IMR-90 (cell line): ENCODE measurements around the gene OAS3. TPM values are rescaled to one million over a fixed set of nuclear protein-coding genes. Genes with fewer than 3 reads are reported as not detected.

Source experiments
- ATAC-seq: fragments of 200-7000 bp; cut with Tn5 transposase; 2 replicates; pipeline ENCODE4 v1.9.1; 2020; ENCODE audit warnings: low read depth, mild to moderate bottlenecking, moderate library complexity
- BruUV-seq: library from RNA; stranded (reverse); fragments of 400-500 nt; replicated peaks from 2 replicates; lab custom pipeline; 2021; lab: Mats Ljungman, UMichigan
- CTCF ChIA-PET: fragments of 300-600 bp; formaldehyde crosslinking; extraction: SDS; loops from one replicate; lab custom pipeline; 2021; ENCODE audit warnings: antibody characterized with exemption; lab: Yijun Ruan, JAX
- POLR2A ChIA-PET: fragments of 300-600 bp; sonication (Branson Sonifier 250); formaldehyde crosslinking; loops from one replicate; lab custom pipeline; 2022; ENCODE audit warnings: antibody characterized with exemption; ENCODE audit not compliant: unreplicated experiment; lab: Charles Lee
- DNase-seq: peaks from one replicate; pipeline ENCODE4 v3.0.0; 2013
- H2AFZ ChIP-seq: replicated peaks from 2 replicates; pipeline ENCODE3; 2013; ENCODE audit warnings: low read length, mild to moderate bottlenecking; ENCODE audit not compliant: poor library complexity
- H2AK5ac ChIP-seq: 2 replicates; pipeline ENCODE4 v1.6.1; 2013; ENCODE audit warnings: low read depth, low read length, inconsistent platforms
- H2AK9ac ChIP-seq: replicated peaks from 2 replicates; pipeline ENCODE3; 2013; ENCODE audit warnings: mild to moderate bottlenecking, low read depth, low read length, moderate library complexity; ENCODE audit not compliant: poor library complexity
- H2BK120ac ChIP-seq: 2 replicates; pipeline ENCODE4 v1.6.1; 2013; ENCODE audit warnings: low read depth, low read length, inconsistent platforms
- H2BK15ac ChIP-seq: 3 replicates; pipeline ENCODE4 v1.6.1; 2013; ENCODE audit warnings: low read depth, low read length, inconsistent platforms
- H2BK20ac ChIP-seq: 2 replicates; pipeline ENCODE4 v1.6.1; 2013; ENCODE audit warnings: low read depth, mild to moderate bottlenecking, inconsistent platforms, low read length, moderate library complexity
- H2BK5ac ChIP-seq: 2 replicates; pipeline ENCODE4 v1.6.1; 2013; ENCODE audit warnings: mild to moderate bottlenecking, low read depth, low read length, inconsistent platforms; ENCODE audit not compliant: poor library complexity, severe bottlenecking
- H3K14ac ChIP-seq: replicated peaks from 2 replicates; pipeline ENCODE4 v1.6.1; 2013; ENCODE audit warnings: low read depth, low read length, inconsistent platforms
- H3K18ac ChIP-seq: 2 replicates; pipeline ENCODE4 v1.6.1; 2013; ENCODE audit warnings: low read depth, low read length, control low read depth
- H3K23ac ChIP-seq: 2 replicates; pipeline ENCODE4 v1.6.1; 2013; ENCODE audit warnings: low read depth, low read length, inconsistent platforms
- H3K27ac ChIP-seq: 2 replicates; pipeline ENCODE4 v1.5.1; 2013; ENCODE audit warnings: mild to moderate bottlenecking, control low read depth, low read length; ENCODE audit not compliant: insufficient read depth
- H3K27me3 ChIP-seq: 2 replicates; pipeline ENCODE4 v1.6.1; 2013; ENCODE audit warnings: low read length; ENCODE audit not compliant: control insufficient read depth, insufficient read depth
- H3K36me3 ChIP-seq: 2 replicates; pipeline ENCODE4 v1.6.1; 2013; ENCODE audit warnings: low read length, mixed read lengths; ENCODE audit not compliant: control insufficient read depth, insufficient read depth
- H3K4ac ChIP-seq: 2 replicates; pipeline ENCODE4 v1.6.1; 2013; ENCODE audit warnings: low read depth, low read length, inconsistent platforms
- H3K4me1 ChIP-seq: 2 replicates; pipeline ENCODE4 v1.6.1; 2013; ENCODE audit warnings: low read length, mixed read lengths; ENCODE audit not compliant: control insufficient read depth, insufficient read depth
- H3K4me2 ChIP-seq: 2 replicates; pipeline ENCODE4 v1.6.1; 2013; ENCODE audit warnings: low read depth, mild to moderate bottlenecking, control low read depth, low read length, moderate library complexity
- H3K4me3 ChIP-seq: 2 replicates; pipeline ENCODE4 v1.5.1; 2013; ENCODE audit warnings: low read depth, mild to moderate bottlenecking, control low read depth, low read length, moderate library complexity; ENCODE audit not compliant: insufficient read depth
- H3K56ac ChIP-seq: 2 replicates; pipeline ENCODE4 v1.6.1; 2013; ENCODE audit warnings: low read length, inconsistent platforms; ENCODE audit not compliant: insufficient read depth; ENCODE audit errors: extremely low read depth
- H3K79me1 ChIP-seq, 2 experiments: 2 replicates each; pipeline ENCODE4 v1.6.1; 2013; ENCODE audit warnings: low read length in 2 of 2, inconsistent platforms in 1 of 2, low read depth in 1 of 2
- H3K9ac ChIP-seq: 2 replicates; pipeline ENCODE4 v1.6.1; 2013; ENCODE audit warnings: low read depth, low read length, control low read depth
- H3K9me1 ChIP-seq: 2 replicates; pipeline ENCODE4 v1.6.1; 2013; ENCODE audit warnings: low read length, inconsistent platforms; ENCODE audit not compliant: insufficient read depth
- H3K9me3 ChIP-seq: 2 replicates; pipeline ENCODE4 v1.6.1; 2013; ENCODE audit warnings: low read length; ENCODE audit not compliant: control insufficient read depth, insufficient read depth
- H4K20me1 ChIP-seq: 2 replicates; pipeline ENCODE4 v1.6.1; 2013; ENCODE audit warnings: low read length, inconsistent platforms; ENCODE audit not compliant: insufficient read depth
- H4K5ac ChIP-seq: 2 replicates; pipeline ENCODE4 v1.6.1; 2013; ENCODE audit warnings: mild to moderate bottlenecking, low read depth, low read length, control low read depth
- H4K8ac ChIP-seq, 2 experiments: 2 replicates each; pipeline ENCODE4 v1.6.1; 2013; ENCODE audit warnings: low read depth in 2 of 2, low read length in 2 of 2, control low read depth in 1 of 2, inconsistent platforms in 1 of 2
- H4K91ac ChIP-seq: 2 replicates; pipeline ENCODE4 v1.6.1; 2013; ENCODE audit warnings: low read depth, low read length, inconsistent platforms; ENCODE audit not compliant: insufficient read depth
- CEBPB ChIP-seq: IDR thresholded peaks from 2 replicates; pipeline ENCODE4 v1.6.1; 2012; ENCODE audit warnings: low read depth, low read length, improper control_type of control experiment
- ELK1 ChIP-seq: fragments of 150-350 bp; IDR thresholded peaks from 2 replicates; pipeline ENCODE4 v1.6.1; 2016; ENCODE audit warnings: low read depth, mild to moderate bottlenecking, low read length, moderate library complexity, borderline replicate concordance
- MAFK ChIP-seq: IDR thresholded peaks from 2 replicates; pipeline ENCODE4 v1.6.1; 2012; ENCODE audit warnings: low read depth, low read length, improper control_type of control experiment
- POLR2A ChIP-seq: IDR thresholded peaks from 2 replicates; pipeline ENCODE4 v1.6.1; 2012; ENCODE audit warnings: mild to moderate bottlenecking, low read depth, low read length
- RCOR1 ChIP-seq: IDR thresholded peaks from 2 replicates; pipeline ENCODE4 v1.6.1; 2012; ENCODE audit warnings: mild to moderate bottlenecking, low read length, improper control_type of control experiment; ENCODE audit not compliant: insufficient replicate concordance
- SMC3 ChIP-seq: fragments of 150-350 bp; IDR thresholded peaks from 2 replicates; pipeline ENCODE4 v1.6.1; 2016; ENCODE audit warnings: low read depth, mild to moderate bottlenecking, antibody characterized with exemption, low read length, moderate library complexity
- USF2 ChIP-seq: fragments of 150-350 bp; IDR thresholded peaks from 2 replicates; pipeline ENCODE4 v1.6.1; 2017; ENCODE audit warnings: mild to moderate bottlenecking, antibody characterized with exemption, low read length, low read depth
- WGBS, 2 experiments: methylation state at CpG; one replicate each; pipeline versions ENCODE4 v1.1.5 to v1.1.7; 2013; ENCODE audit warnings: missing lambda C conversion rate in 2 of 2; ENCODE audit not compliant: insufficient read length in 1 of 2; ENCODE audit errors: extremely low coverage in 2 of 2; 5-methylcytosine and 5-hydroxymethylcytosine counted together
- dilution Hi-C: fragments of 300-500 bp; cut with HindIII; formaldehyde crosslinking; loops from one replicate; pipeline ENCODE4 v1.14.3; 2018; ENCODE audit warnings: low sequenced_read_pairs; ENCODE audit not compliant: unreplicated experiment
- in situ Hi-C: fragments of 300-500 bp; cut with MboI; formaldehyde crosslinking; loops from 3 replicates; pipeline ENCODE4 v1.14.3; 2019; ENCODE audit warnings: low sequenced_read_pairs, inconsistent platforms, mixed read lengths
- intact Hi-C: fragments of 100-400 bp; cut with micrococcal nuclease; formaldehyde crosslinking; loops from 2 replicates; pipeline ENCODE4 v1.10.0; 2022
- polyA plus RNA-seq, 3 experiments: library from polyadenylated mRNA; depleted of rRNA; stranded (reverse); fragments of >200 nt; gene quantifications; 2 replicates each; pipeline ENCODE4 v1.2.3, GENCODE V29; 2012; ENCODE audit warnings: low replicate concordance in 1 of 3
- total RNA-seq: library from RNA; depleted of rRNA; stranded (reverse); fragments of >200 nt; gene quantifications from 2 replicates; pipeline ENCODE4 v1.2.3, GENCODE V29; 2012

Gene OAS3
- total and polyA plus RNA-seq, 2 of the 4 experiments (the other 2 are of a cell fraction), result 4.1 to 7.8 TPM

- H2AK5ac ChIP-seq, result no peak overlapping the region
- no peaks in the 10 kb centered on the region for H3K9me3 ChIP-seq
- intact Hi-C loops (no loop called here), dilution Hi-C loops (no loop called here), in situ Hi-C loops (no loop called here)
- H3K4me3 ChIP-seq, result no peak overlapping the region
- no peaks in the 10 kb centered on the region for H3K79me1 ChIP-seq
- ChIA-PET POLR2A (no interaction called here), CTCF (interaction anchor here (0.6 to 0.9 kb wide), 2 partner anchors 8 to 138 kb away, joined by 3 read pairs; no protein-coding TSS in a partner anchor)
- no peak overlapping the region for H2BK15ac ChIP-seq
- no peaks in the 10 kb centered on the region for H3K4me1 ChIP-seq
- no peaks in the 10 kb centered on the region for H3K9me1 ChIP-seq
- no peak overlapping the region for H3K14ac ChIP-seq
- no peak for ATAC-seq
- no peaks in the 10 kb centered on the region for H3K36me3 ChIP-seq
- WGBS, 2 experiments, result no CpG with 5 or more reads among the region's 2 CpGs
- H3K4ac ChIP-seq, result no peak overlapping the region
- H4K8ac ChIP-seq, result no peak overlapping the region
- H3K27me3 ChIP-seq, result no peaks in the 10 kb centered on the region
- H2BK20ac ChIP-seq, result no peak overlapping the region
- H4K5ac ChIP-seq, result no peak overlapping the region
- H2AK9ac ChIP-seq, result no peak overlapping the region
- BruUV-seq, result no TSS peak
- H2BK5ac ChIP-seq, result no peak overlapping the region
- no peak overlapping the region for H3K27ac ChIP-seq
- H2BK120ac ChIP-seq, result no peak overlapping the region
- no peak for DNase-seq
- H4K20me1 ChIP-seq, result no peaks in the 10 kb centered on the region
- H3K56ac ChIP-seq, result no peak overlapping the region
- H4K91ac ChIP-seq, result no peak overlapping the region
- no peak overlapping the region for H3K18ac ChIP-seq
- no peak overlapping the region for H2AFZ ChIP-seq
- H3K9ac ChIP-seq, result no peak overlapping the region
- no peak overlapping the region for H3K4me2 ChIP-seq
- H3K23ac ChIP-seq, result no peak overlapping the region
- no peak for TF ChIP-seq RCOR1
- TF ChIP-seq POLR2A, result no peak
- TF ChIP-seq CEBPB, result no peak
- no peak for TF ChIP-seq MAFK
- TF ChIP-seq USF2, result no peak
- TF ChIP-seq SMC3, result no peak
- TF ChIP-seq ELK1, result no peak
Measured at GRCh38 chr12:112892856-112893255, 45.4 kb upstream of the OAS3 start.
